Stimulated activated CD4-positive, alpha-beta T cell treated with anti-CD3 and anti-CD28 coated beads, TNF-alpha, amount 100 ng/mL, for 48 hours (primary cell): Measurements from ENCODE around the gene RPN1.
"Not testable (repeated sequence)": the region's sequence is repeated elsewhere in the genome, so short reads cannot be mapped to it uniquely, and the experiment has no call there.

Experiments used
- DNase-seq, 3 donors: peaks; one replicate each; pipeline ENCODE4 v3.0.0-alpha.2; 2020; ENCODE audit warnings: low read depth in 3 of 3

Gene RPN1

GRCh38 chr3:128650096-128651050, at the start of gene RPN1:
Gene RPN1 (minus strand): TSS chr3:128650818. CDS start chr3:128650800, 18 bp downstream.
- peak; percentile 86 to 92 (median 87) for DNase-seq

DNA sequence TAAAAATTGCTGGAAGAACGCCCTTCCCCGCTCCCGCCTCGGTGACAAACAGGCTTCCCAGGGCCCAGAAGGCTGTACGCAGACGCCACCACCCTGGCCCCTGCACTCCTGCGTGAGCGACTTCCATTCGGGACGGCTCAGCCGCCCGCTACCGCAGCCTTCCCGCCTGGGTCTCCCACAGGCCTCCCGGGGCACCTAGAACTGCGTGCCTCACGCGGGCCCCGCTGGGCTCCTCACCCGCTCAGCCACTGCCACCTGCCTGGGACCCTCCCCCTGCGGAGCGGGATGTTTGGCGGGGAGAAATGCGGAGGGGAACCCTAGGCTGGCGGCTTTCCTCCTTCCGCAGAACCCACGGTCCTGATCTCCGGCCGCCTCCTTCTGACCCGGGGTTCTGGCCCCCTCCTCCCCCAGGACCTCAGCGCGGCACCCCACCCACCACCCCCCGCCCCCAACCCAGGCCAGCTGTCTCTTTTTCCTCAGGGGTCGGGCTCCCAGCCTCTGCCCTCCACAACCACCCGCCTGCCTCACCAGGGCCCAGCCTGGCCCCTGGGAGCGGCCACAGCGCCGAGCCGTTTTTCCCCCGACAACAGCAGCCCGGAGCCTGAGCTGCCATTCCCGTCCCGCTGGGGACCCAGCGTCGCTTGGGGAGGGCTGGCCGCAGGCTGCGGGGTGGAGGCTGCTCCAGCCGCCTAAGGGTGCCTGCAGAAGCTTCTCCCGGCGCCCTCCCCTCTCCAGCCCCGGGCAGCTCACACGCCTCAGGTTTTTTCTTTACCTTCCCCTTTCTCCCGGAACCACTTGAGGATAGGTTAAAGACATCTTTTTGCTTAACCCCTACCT, 47.8 kb upstream of the RPN1 start:
- no peak for DNase-seq

DNA sequence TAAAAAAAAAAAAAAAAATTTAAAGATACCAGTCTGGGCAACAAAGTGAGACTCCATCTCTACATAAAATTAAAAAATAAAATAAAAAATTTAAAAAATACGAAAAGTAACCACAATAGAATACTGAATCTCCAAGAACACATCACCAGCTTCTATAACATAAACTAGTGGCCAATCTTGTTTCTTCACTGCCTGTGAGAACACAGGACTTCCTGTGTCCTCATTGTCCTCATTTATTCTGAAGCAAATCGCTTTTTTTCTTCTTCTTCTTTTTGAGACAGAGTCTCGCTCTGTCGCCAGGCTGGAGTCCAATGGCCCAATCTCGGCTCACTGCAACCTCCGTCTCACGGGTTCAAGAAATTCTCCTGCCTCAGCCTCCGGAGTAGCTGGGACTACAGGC, 46.7 kb upstream of the RPN1 start:
- DNase-seq, result no peak

DNA sequence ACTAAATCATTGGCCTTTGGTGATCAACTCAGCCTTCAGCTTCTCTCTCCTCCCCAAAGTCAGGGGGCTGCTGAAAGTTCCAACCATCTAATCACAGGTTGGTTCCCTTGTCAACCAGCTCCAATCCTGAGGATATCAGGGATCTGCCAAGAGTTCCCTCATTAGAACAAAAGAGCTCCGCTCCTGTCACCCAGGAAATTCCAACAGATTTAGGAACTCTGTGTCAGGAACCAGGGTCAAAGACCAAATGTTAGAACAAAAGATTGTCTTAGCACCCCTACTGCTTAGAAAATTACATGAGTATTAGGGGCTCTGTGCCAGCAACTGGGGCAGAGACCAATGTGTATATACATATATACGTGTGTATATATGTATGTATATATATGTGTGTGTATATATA, 43.1 kb upstream of the RPN1 start:
- no peak for DNase-seq

GRCh38 chr3:128689060-128689459, 38.4 kb upstream of the RPN1 start:
- no peak for DNase-seq

GRCh38 chr3:128686465-128686864, 35.8 kb upstream of the RPN1 start:
- no peak for DNase-seq

- DNase-seq, result no peak
Observed at GRCh38 chr3:128684986-128685726, 34.5 kb upstream of the RPN1 start.

- no peak for DNase-seq
Observed at GRCh38 chr3:128683957-128684356, 33.3 kb upstream of the RPN1 start.

GRCh38 chr3:128681369-128681829, 30.8 kb upstream of the RPN1 start:
- DNase-seq, result no peak

- peak; percentile 95 to 100 (median 96) for DNase-seq
Observed at GRCh38 chr3:128680603-128681368, 30.2 kb upstream of the RPN1 start.

DNA sequence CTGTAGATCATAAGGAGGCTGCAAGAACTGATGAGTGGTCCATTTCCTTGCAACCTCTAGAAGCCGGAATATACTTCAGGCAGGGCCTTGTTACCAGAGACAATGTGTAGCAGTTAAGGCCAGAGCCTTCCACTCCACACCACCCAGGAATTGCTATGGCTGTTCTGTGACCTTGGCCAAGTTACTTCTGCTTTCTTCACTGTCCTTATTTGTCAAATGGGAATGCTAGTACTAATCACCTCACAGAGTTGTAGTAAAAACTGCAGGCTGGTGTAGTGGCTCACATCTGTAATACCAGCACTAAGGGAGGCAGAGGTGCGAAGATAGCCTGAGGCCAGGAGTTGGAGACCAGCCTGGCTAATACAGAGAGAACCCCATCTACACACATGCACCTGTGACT, 28.7 kb upstream of the RPN1 start:
- no peak for DNase-seq

- DNase-seq, result not testable (repeated sequence)
Observed at GRCh38 chr3:128675802-128676201, 25.2 kb upstream of the RPN1 start.

GRCh38 chr3:128674161-128674784, 23.7 kb upstream of the RPN1 start:
- DNase-seq, result no peak

DNA sequence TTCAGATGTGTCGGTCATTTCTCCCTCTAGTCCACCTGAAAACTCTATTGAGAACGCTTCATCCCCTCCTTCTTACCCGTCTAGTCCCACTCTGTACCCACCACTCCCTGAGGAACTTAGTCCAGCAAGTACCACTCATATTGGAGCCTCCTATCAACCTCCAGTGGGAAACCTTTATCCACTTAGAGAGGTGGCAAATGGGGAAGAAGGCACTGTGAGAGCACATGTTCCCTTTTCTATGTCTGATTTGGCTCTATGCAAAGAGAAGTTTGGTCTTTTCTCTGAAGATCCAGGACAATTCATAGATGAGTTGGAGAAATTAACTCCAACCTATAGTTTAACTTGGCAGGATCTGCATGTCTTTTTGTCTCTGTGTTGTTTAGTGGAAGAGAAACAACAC, 17.0 kb upstream of the RPN1 start:
- no peak for DNase-seq

DNA sequence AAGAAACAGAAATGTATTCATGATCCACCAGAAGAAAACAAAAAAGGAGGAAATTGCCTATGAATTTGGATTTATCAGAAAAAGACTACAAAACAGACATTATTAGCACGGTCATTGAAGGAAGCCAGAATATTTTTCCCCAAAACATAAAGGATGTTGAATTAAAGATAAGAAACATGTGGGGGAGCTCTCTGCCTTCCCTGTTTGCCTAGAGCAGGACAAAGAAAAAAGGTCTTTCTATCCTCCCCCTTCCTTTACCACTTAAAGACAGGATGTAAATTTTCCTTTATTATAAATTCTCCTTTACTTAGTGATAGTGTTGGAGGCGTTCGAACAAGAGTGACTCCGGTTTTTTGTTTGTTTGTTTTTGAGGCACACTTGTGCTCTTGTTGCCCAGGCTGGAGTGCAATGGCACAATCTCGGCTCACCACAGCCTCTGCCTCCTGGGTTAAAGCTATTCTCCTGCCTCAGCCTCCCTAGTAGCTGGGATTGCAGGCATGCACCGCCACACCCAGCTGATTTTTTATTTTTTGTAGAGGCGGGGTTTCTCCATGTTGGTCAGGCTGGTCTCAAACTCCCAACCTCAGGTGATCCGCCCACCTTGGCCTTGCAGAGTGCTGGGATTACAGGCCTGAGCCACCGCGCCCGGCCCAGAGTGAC, 14.9 kb upstream of the RPN1 start:
- DNase-seq, result no peak

DNA sequence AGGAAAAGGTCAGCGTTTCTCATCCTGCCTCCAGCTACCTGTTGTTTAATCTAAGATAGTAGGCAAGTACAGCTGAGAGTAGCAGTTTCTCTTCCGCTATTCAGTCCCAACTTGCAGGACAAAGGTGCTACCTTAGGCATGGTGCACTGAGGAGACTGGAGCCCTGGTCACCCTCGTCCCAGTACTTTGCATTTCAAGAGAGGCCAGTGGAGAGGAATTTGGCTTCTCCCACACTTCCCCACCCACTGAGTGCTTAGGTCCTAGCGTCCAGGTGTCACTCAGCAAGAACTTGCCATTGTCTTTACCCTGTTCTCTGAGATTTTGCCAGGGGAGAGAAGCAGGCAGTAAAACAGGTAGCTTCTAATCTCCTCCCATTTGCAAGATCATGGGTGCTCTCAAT, 12.5 kb upstream of the RPN1 start:
- DNase-seq, result no peak

DNA sequence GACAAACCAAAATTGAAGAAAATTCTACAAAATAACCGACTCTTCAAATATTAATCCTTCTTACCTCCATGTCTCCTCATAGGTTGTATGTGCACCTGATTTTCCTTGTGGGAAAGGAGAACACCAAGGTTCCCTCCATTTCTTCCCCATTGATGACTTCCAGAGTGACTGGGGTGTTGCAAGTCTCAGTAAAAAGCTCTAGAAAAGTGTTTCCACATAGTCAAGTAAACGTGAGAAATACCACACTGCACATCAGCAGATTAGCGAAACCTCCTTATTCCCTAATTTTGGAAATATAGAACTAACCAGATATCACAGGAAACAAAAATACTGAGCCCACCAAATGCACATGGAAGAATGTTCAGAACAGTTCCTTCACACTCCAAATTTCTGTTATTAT, 4.9 kb upstream of the RPN1 start:
- DNase-seq, result no peak

DNA sequence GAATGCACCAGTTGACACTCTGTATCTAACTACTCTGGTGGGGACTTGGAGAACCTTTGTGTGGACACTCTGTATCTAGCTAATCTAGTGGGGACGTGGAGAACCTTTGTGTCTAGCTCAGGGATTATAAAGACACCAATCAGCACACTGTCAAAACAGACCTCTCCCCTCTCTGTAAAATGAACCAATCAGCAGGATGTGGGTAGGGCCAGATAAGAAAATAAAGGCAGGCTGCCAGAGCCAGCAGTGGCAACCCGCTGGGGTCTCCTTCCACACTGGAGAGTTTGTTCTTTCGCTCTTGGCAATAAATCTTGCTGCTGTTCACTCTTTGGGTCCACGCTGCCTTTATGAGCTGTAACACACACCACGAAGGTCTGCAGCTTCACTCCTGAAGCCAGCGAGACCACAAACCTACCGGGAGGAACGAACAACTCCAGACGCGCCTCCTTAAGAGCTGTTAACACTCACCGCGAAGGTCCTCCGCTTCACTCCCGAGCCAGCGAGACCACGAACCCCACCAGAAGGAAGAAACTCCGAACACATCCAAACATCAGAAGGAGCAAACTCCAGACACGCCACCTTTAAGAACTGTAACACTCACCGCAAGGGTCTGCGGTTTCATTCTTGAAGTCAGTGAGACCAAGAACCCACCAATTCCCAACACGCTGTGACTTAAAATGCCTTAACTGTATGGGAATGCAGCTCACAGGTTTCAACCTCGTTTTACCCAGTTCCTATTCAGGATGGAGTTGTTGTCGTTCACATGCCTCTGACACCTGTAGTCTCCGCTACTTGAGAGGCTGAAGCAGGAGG, 3.6 kb upstream of the RPN1 start:
- peak in 1 of 3 donors; percentile 17 for DNase-seq

DNA sequence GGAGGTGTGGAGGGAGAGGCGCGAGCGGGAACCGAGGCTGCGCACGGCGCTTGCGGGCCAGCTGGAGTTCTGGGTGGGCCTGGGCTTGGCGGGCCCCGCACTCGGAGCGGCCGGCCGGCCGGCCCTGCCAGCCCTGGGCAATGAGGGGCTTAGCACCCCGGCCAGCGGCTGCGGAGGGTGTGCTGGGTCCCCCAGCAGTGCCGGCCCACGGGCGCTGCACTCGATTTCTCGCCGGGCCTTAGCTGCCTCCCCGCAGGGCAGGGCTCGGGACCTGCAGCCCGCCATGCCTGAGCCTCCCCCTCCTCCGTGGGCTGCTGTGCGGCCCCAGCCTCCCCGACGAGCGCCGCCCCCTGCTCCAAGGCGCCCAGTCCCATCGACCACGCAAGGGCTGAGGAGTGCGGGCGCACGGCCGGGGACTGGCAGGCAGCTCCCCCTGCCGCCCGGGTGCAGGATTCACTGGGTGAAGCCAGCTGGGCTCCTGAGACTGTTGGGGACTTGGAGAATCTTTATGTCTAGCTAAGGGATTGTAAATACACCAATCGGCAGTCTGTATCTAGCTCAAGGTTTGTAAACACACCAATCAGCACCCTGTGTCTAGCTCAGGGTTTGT, 2.9 kb upstream of the RPN1 start:
- DNase-seq, result not testable (repeated sequence)
